Esophagus muscularis mucosa (tissue), 4 donors: ENCODE measurements around the gene MRPS22. TPM values are rescaled to one million over a fixed set of nuclear protein-coding genes. Genes with fewer than 3 reads are reported as not detected.

Source experiments
- DNase-seq: peaks from one replicate; pipeline ENCODE4 v3.0.0-alpha.2; 2017; ENCODE audit errors: extremely low spot score
- H3K27ac ChIP-seq, 4 donors: fragments of 200-600 bp; sonication (generic); replicated peaks in 1 of 4; 1 replicate in 3 of 4; 2 replicates in 1 of 4; pipeline ENCODE4 v1.5.1; 2016 to 2019; ENCODE audit warnings: mild to moderate bottlenecking in 1 of 4
- H3K27me3 ChIP-seq, 4 donors: fragments of 200-600 bp; sonication (generic); one replicate each; pipeline versions ENCODE4 v1.5.1 to v1.6.0; 2016 to 2019
- H3K36me3 ChIP-seq, 4 donors: fragments of 200-600 bp; sonication (generic); one replicate each; pipeline ENCODE4 v1.5.1; 2016 to 2019
- H3K4me1 ChIP-seq, 4 donors: fragments of 200-600 bp; sonication (generic); one replicate each; pipeline ENCODE4 v1.5.1; 2016 to 2019
- H3K4me3 ChIP-seq, 4 donors: fragments of 200-600 bp; sonication (generic); 1 replicate in 2 of 4; 2 replicates in 2 of 4; pipeline ENCODE4 v1.5.1; 2016 to 2019; ENCODE audit warnings: mild to moderate bottlenecking in 4 of 4, moderate library complexity in 1 of 4
- H3K9me3 ChIP-seq, 4 donors: fragments of 200-600 bp; sonication (generic); 1 replicate in 3 of 4; 2 replicates in 1 of 4; pipeline ENCODE4 v1.5.1; 2016 to 2019
- CTCF ChIP-seq, 3 experiments: fragments of 200-600 bp in 2 of 3; fragments of 450-650 bp in 1 of 3; sonication (generic) in 2 of 3; IDR thresholded peaks; one replicate each; pipeline ENCODE4 v1.5.1; 2017 to 2019; ENCODE audit warnings: antibody characterized with exemption in 3 of 3, mild to moderate bottlenecking in 2 of 3, moderate library complexity in 1 of 3
- EP300 ChIP-seq: sonication (generic); formaldehyde crosslinking; IDR thresholded peaks from one replicate; pipeline ENCODE4 v1.6.1; 2017; ENCODE audit warnings: antibody characterized with exemption
- POLR2A ChIP-seq: fragments of 450-650 bp; IDR thresholded peaks from one replicate; pipeline ENCODE4 v1.6.1; 2017; ENCODE audit warnings: antibody characterized with exemption, moderate library complexity, mild to moderate bottlenecking, low read depth
- POLR2AphosphoS5 ChIP-seq, 2 donors: sonication (generic); formaldehyde crosslinking; IDR thresholded peaks; one replicate each; pipeline ENCODE4 v1.6.1; 2017; ENCODE audit warnings: antibody characterized with exemption in 2 of 2
- WGBS: methylation state at CpG from one replicate; pipeline ENCODE4 v1.1.5; 2018; 5-methylcytosine and 5-hydroxymethylcytosine counted together
- intact Hi-C: fragments of 100-400 bp; cut with DNase I; formaldehyde crosslinking; loops from one replicate; pipeline ENCODE4 v1.15.1; 2023
- total RNA-seq, 4 donors: library from RNA; depleted of rRNA; stranded (reverse); fragments of >200 nt; gene quantifications; one replicate each; pipeline versions ENCODE4 v1.1.0 to v1.2.1, GENCODE V29; 2016

MRPS22 gene
- total RNA-seq, 4 donors from 2014 or later = 37.0 to 50.9 (median 45.8) TPM

GRCh38 chr3:139313921-139314320, 29.9 kb upstream of the MRPS22 start:
- no peak for TF ChIP-seq EP300
- no peak for TF ChIP-seq POLR2AphosphoS5 (IDR thresholded peaks at IDR 0.05)
- no peak for TF ChIP-seq CTCF (IDR thresholded peaks at IDR 0.05)
- TF ChIP-seq POLR2A = no peak
- intact Hi-C loops = no loop called here

DNA sequence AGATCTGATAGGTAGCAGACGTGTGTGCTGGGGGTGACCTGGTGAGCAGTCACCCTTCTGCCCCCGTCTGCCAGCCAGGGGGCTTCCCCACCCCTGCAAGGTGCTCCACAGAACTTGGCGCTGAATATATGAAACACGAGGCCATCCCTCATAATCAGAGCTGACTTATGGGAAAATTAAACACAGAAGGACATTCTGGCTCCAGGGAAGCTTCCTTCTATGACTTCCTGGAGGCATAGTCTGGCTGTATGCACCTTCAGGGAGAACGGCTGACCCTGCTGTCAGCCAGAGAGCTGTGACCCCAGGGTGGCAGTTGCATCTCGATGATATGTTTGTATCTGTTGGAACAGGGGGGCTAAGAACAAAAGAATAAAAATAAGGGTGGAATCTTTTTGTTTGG, 26.6 kb upstream of the MRPS22 start:
- WGBS = 65% methylated on average over 6 of the region's 6 CpGs

More at GRCh38 chr3:139313921-139314320, 29.9 kb upstream of the MRPS22 start:
- no peaks in the 10 kb centered on the region for H3K36me3 ChIP-seq
- WGBS = 79% methylated on average over 5 of the region's 5 CpGs
- H3K27me3 ChIP-seq = peaks cover 0 to 32% (median 0%) of the 10 kb centered on the region in 4 donors
- no peaks in the 10 kb centered on the region for H3K4me1 ChIP-seq
- DNase-seq = no peak
- H3K27ac ChIP-seq = no peak overlapping the region
- no peak overlapping the region for H3K4me3 ChIP-seq
- H3K9me3 ChIP-seq = no peaks in the 10 kb centered on the region

DNA sequence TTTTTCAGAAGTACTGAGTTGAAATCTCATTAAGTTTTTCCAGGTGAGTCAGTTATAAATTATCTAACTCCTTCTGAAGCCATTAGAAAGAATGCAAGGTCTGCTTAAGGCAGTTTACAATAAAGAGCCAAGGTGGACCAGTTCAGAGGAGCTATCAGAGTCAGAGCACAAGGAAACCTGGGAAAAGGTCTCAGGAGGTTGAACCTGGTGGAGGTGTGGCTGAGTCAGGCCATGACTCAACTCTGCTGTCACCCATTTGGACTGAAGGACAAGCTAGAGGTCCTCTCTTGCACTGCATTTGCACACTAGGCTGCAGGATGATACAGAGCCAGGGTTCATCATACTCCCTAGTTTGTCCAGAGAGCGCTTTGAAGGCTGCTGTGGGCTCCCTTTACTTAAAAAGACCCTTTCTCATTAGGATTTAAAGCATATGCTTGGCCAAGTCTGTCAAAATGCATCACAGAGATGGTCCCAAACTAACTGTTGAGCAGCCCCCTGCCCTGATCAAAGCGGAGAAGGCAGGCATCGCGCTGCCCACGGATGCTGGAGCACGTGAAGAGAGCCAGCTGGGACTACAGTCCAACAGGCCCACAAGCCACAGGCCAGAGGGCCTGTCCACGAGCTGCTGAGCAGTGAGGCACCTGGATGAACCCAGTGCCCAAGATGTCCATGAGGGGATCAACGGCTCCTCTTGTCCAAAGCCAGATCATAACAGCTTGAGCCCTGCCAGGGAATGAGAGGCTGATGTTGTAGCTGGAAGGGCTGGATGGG, 26.0 kb upstream of the MRPS22 start:
- no peaks in the 10 kb centered on the region for H3K9me3 ChIP-seq
- no peaks in the 10 kb centered on the region for H3K4me1 ChIP-seq
- no peak overlapping the region for H3K4me3 ChIP-seq
- no peak for DNase-seq
- no peak overlapping the region for H3K27ac ChIP-seq
- intact Hi-C loops = no loop called here
- peaks cover 0 to 32% (median 0%) of the 10 kb centered on the region in 4 donors for H3K27me3 ChIP-seq
- no peak for TF ChIP-seq POLR2A
- TF ChIP-seq POLR2AphosphoS5 (IDR thresholded peaks at IDR 0.05) = no peak
- no peak for TF ChIP-seq EP300
- no peak for TF ChIP-seq CTCF (IDR thresholded peaks at IDR 0.05)
- 86% methylated on average over 7 of the region's 8 CpGs for WGBS
- H3K36me3 ChIP-seq = no peaks in the 10 kb centered on the region

More for the DNA sequence above, 26.6 kb upstream of the MRPS22 start:
- Histone ChIP-seq H3K27me3 (peaks cover 0 to 32% (median 0%) of the 10 kb centered on the region in 4 donors), H3K4me3 (no peak overlapping the region), H3K9me3 (no peaks in the 10 kb centered on the region), H3K36me3 (no peaks in the 10 kb centered on the region), H3K27ac (no peak overlapping the region), H3K4me1 (no peaks in the 10 kb centered on the region)
- intact Hi-C loops = no loop called here
- TF ChIP-seq POLR2A (no peak), EP300 (no peak), CTCF (IDR thresholded peaks at IDR 0.05) (no peak), POLR2AphosphoS5 (IDR thresholded peaks at IDR 0.05) (no peak)
- no peak for DNase-seq

DNA sequence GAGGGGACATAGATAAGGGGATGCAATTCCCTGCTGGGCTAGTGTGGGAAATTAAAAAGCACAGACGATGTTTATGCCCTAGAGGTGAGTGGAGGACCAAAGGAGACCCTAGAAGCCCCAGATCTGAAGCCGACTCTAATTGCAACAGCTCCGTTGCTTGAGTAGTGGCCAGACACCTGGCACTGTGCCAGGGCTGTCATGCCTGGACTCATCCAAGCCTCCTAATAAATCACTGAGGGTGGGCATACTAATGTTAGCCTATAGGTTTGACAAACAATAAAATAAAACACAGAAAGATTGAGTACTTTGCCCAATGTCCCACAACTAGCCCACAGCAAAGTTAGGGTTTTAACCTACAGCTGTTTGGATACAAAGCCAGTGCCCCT, 25.4 kb upstream of the MRPS22 start:
- intact Hi-C loops = no loop called here
- H3K27me3 ChIP-seq = peaks cover 0 to 32% (median 0%) of the 10 kb centered on the region in 4 donors
- H3K4me3 ChIP-seq = no peak overlapping the region
- 40% methylated on average over 3 of the region's 3 CpGs for whole genome bisulfite sequencing
- no peaks in the 10 kb centered on the region for H3K9me3 ChIP-seq
- no peaks in the 10 kb centered on the region for H3K4me1 ChIP-seq
- no peak for DNase-seq
- no peaks in the 10 kb centered on the region for H3K36me3 ChIP-seq
- no peak overlapping the region for H3K27ac ChIP-seq
- TF ChIP-seq EP300 (no peak), CTCF (IDR thresholded peaks at IDR 0.05) (no peak), POLR2AphosphoS5 (IDR thresholded peaks at IDR 0.05) (no peak), POLR2A (no peak)
